C4-2B (cell line): Measurements from ENCODE around the gene GCNT2.

Experiments used
- ZFX ChIP-seq: fragments of 450-650 bp; IDR thresholded peaks from 2 replicates; pipeline ENCODE4 v1.6.1; 2017
- TF ChIP-seq, protein P1 (sequence below): fragments of 450-650 bp; conservative IDR thresholded peaks from 2 replicates; pipeline ENCODE4 v1.5.1; 2017; ENCODE audit warnings: mild to moderate bottlenecking

DNA sequence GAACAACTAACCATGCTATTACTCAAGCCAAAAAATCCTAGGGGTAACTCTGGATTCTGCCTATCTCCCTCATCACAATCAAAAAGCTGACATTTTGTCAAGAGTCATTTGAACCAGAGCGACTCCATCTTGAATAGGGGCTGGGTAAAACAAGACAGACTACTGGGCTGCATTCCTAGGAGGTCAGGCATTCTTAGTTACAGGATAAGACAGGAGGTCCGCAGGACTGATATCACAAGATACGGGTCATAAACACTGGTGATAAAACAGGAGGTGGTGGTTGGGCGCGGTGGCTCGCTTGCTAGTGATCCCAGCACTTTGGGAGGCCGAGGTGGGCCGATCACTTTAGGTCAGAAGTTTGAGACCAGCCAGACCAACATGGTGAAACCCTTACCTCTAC is 141.1 kb downstream of the GCNT2 start:
- TF ChIP-seq, protein P1, sequence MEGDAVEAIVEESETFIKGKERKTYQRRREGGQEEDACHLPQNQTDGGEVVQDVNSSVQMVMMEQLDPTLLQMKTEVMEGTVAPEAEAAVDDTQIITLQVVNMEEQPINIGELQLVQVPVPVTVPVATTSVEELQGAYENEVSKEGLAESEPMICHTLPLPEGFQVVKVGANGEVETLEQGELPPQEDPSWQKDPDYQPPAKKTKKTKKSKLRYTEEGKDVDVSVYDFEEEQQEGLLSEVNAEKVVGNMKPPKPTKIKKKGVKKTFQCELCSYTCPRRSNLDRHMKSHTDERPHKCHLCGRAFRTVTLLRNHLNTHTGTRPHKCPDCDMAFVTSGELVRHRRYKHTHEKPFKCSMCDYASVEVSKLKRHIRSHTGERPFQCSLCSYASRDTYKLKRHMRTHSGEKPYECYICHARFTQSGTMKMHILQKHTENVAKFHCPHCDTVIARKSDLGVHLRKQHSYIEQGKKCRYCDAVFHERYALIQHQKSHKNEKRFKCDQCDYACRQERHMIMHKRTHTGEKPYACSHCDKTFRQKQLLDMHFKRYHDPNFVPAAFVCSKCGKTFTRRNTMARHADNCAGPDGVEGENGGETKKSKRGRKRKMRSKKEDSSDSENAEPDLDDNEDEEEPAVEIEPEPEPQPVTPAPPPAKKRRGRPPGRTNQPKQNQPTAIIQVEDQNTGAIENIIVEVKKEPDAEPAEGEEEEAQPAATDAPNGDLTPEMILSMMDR: no peak
- TF ChIP-seq ZFX: no peak
